Measurements from ENCODE around the gene CTRL.

The CTRL gene

GRCh38 chr16:67882374-67883145 lies 49.1 kb downstream of the CTRL start:
- TF ChIP-seq CTCF (IDR thresholded peaks at IDR 0.05): no peak

GRCh38 chr16:67881621-67882161 lies 50.0 kb downstream of the CTRL start:
- TF ChIP-seq CTCF (IDR thresholded peaks at IDR 0.05): no peak

- TF ChIP-seq CTCF (IDR thresholded peaks at IDR 0.05): no peak
These were observed 51.1 kb downstream of the CTRL start for GRCh38 chr16:67880584-67880983.

- no peak for TF ChIP-seq CTCF (IDR thresholded peaks at IDR 0.05)
These were observed 51.7 kb downstream of the CTRL start for GRCh38 chr16:67879936-67880335.

All from LNCAP (cell line).